ENCODE measurements around the gene OLA1. TPM values are rescaled to one million over a fixed set of nuclear protein-coding genes. Genes with fewer than 3 reads are reported as not detected.

OLA1 gene
- polyA plus RNA-seq, 1 donor (not counting 4 experiments of a cell fraction or from before 2014, with no cell fraction given), result 217 TPM

GRCh38 chr2:174135981-174136380, 112.4 kb downstream of the OLA1 start:
- FAIRE-seq (no peak), DNase-seq (ENCODE audit: low read depth, low spot score) (no peak)
- Histone ChIP-seq H3K4me2 (ENCODE audit: control insufficient read depth, extremely low read depth, insufficient read depth, low read depth, low read length) (no peak overlapping the region), H3K9me3 (ENCODE audit: control insufficient read depth, low read depth, low read length) (no peaks in the 10 kb centered on the region), H3K9me1 (ENCODE audit: control insufficient read depth, extremely low read depth, insufficient read depth, low read length) (no peaks in the 10 kb centered on the region), H3K9ac (ENCODE audit: control insufficient read depth, extremely low read depth, insufficient read depth, low read length) (no peak overlapping the region), H2AFZ (ENCODE audit: control insufficient read depth, low read length) (no peak overlapping the region), H3K36me3 (ENCODE audit: control insufficient read depth in 2 of 2, extremely low read depth in 1 of 2, insufficient read depth in 2 of 2, low read length in 2 of 2) (peaks cover 0 to 4% of the 10 kb centered on the region in 2 experiments), H4K20me1 (ENCODE audit: control insufficient read depth, extremely low read depth, insufficient read depth, low read length) (peaks cover 3% of the 10 kb centered on the region), H3K4me1 (ENCODE audit: control insufficient read depth, extremely low read depth, insufficient read depth, low read length) (no peaks in the 10 kb centered on the region), H3K27ac (ENCODE audit: control insufficient read depth, insufficient read depth, low read length) (no peak overlapping the region), H3K27me3 (ENCODE audit: control insufficient read depth, extremely low read depth, insufficient read depth, low read length) (no peaks in the 10 kb centered on the region), H3K4me3 (ENCODE audit: control insufficient read depth in 2 of 3, extremely low read depth in 1 of 3, insufficient read depth in 2 of 3, low read depth in 1 of 3, low read length in 3 of 3) (no peak overlapping the region), H3K79me2 (ENCODE audit: control insufficient read depth, insufficient read depth, low read length) (no peaks in the 10 kb centered on the region)
- dilution Hi-C loops (cut with MboI; ENCODE audit: extremely low pct_ligation_motif_present, low sequenced_read_pairs), result no loop called here
- TF ChIP-seq, protein P1, sequence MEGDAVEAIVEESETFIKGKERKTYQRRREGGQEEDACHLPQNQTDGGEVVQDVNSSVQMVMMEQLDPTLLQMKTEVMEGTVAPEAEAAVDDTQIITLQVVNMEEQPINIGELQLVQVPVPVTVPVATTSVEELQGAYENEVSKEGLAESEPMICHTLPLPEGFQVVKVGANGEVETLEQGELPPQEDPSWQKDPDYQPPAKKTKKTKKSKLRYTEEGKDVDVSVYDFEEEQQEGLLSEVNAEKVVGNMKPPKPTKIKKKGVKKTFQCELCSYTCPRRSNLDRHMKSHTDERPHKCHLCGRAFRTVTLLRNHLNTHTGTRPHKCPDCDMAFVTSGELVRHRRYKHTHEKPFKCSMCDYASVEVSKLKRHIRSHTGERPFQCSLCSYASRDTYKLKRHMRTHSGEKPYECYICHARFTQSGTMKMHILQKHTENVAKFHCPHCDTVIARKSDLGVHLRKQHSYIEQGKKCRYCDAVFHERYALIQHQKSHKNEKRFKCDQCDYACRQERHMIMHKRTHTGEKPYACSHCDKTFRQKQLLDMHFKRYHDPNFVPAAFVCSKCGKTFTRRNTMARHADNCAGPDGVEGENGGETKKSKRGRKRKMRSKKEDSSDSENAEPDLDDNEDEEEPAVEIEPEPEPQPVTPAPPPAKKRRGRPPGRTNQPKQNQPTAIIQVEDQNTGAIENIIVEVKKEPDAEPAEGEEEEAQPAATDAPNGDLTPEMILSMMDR (optimal IDR thresholded peaks at IDR 0.05 in 1 of 3, IDR thresholded peaks at IDR 0.05 in 1 of 3, conservative IDR thresholded peaks at IDR 0.05 in 1 of 3; ENCODE audit: extremely low read depth in 1 of 3, insufficient read depth in 2 of 3, low read length in 3 of 3), result no peak
- no peak for TF ChIP-seq EZH2 (IDR thresholded peaks at IDR 0.05; ENCODE audit: low read length)

GRCh38 chr2:174125090-174125489, 123.2 kb downstream of the OLA1 start:
- Histone ChIP-seq H3K79me2 (ENCODE audit: control insufficient read depth, insufficient read depth, low read length) (no peaks in the 10 kb centered on the region), H3K4me2 (ENCODE audit: control insufficient read depth, extremely low read depth, insufficient read depth, low read depth, low read length) (no peak overlapping the region), H4K20me1 (ENCODE audit: control insufficient read depth, extremely low read depth, insufficient read depth, low read length) (no peaks in the 10 kb centered on the region), H3K9me1 (ENCODE audit: control insufficient read depth, extremely low read depth, insufficient read depth, low read length) (no peaks in the 10 kb centered on the region), H2AFZ (ENCODE audit: control insufficient read depth, low read length) (no peak overlapping the region), H3K9ac (ENCODE audit: control insufficient read depth, extremely low read depth, insufficient read depth, low read length) (no peak overlapping the region), H3K27ac (ENCODE audit: control insufficient read depth, insufficient read depth, low read length) (no peak overlapping the region), H3K9me3 (ENCODE audit: control insufficient read depth, low read depth, low read length) (no peaks in the 10 kb centered on the region), H3K27me3 (ENCODE audit: control insufficient read depth, extremely low read depth, insufficient read depth, low read length) (no peaks in the 10 kb centered on the region), H3K36me3 (ENCODE audit: control insufficient read depth in 2 of 2, extremely low read depth in 1 of 2, insufficient read depth in 2 of 2, low read length in 2 of 2) (no peaks in the 10 kb centered on the region), H3K4me1 (ENCODE audit: control insufficient read depth, extremely low read depth, insufficient read depth, low read length) (peaks cover 30% of the 10 kb centered on the region), H3K4me3 (ENCODE audit: control insufficient read depth in 2 of 3, extremely low read depth in 1 of 3, insufficient read depth in 2 of 3, low read depth in 1 of 3, low read length in 3 of 3) (no peak overlapping the region)
- no peak for DNase-seq (ENCODE audit: low read depth, low spot score)
- FAIRE-seq, result no peak
- TF ChIP-seq, protein P1 (optimal IDR thresholded peaks at IDR 0.05 in 1 of 3, IDR thresholded peaks at IDR 0.05 in 1 of 3, conservative IDR thresholded peaks at IDR 0.05 in 1 of 3; ENCODE audit: extremely low read depth in 1 of 3, insufficient read depth in 2 of 3, low read length in 3 of 3), result no peak
- no peak for TF ChIP-seq EZH2 (IDR thresholded peaks at IDR 0.05; ENCODE audit: low read length)
- dilution Hi-C loops (cut with MboI; ENCODE audit: extremely low pct_ligation_motif_present, low sequenced_read_pairs), result no loop called here

Measured in keratinocyte (primary cell).